IMR-90 (cell line): ENCODE data around the gene POLE4.

Source experiments
- CEBPB ChIP-seq: IDR thresholded peaks from 2 replicates; pipeline ENCODE4 v1.6.1; 2012; ENCODE audit warnings: low read depth, low read length, improper control_type of control experiment
- MAFK ChIP-seq: IDR thresholded peaks from 2 replicates; pipeline ENCODE4 v1.6.1; 2012; ENCODE audit warnings: low read depth, low read length, improper control_type of control experiment
- POLR2A ChIP-seq: IDR thresholded peaks from 2 replicates; pipeline ENCODE4 v1.6.1; 2012; ENCODE audit warnings: mild to moderate bottlenecking, low read depth, low read length
- RAD21 ChIP-seq: IDR thresholded peaks from 2 replicates; pipeline ENCODE4 v1.6.1; 2012; ENCODE audit warnings: low read length, improper control_type of control experiment
- RCOR1 ChIP-seq: IDR thresholded peaks from 2 replicates; pipeline ENCODE4 v1.6.1; 2012; ENCODE audit warnings: mild to moderate bottlenecking, low read length, improper control_type of control experiment; ENCODE audit not compliant: insufficient replicate concordance
- TF ChIP-seq, protein P1 (sequence below): conservative IDR thresholded peaks from 2 replicates; pipeline ENCODE4 v1.5.1; 2012; ENCODE audit warnings: mild to moderate bottlenecking, low read depth, low read length, improper control_type of control experiment

DNA sequence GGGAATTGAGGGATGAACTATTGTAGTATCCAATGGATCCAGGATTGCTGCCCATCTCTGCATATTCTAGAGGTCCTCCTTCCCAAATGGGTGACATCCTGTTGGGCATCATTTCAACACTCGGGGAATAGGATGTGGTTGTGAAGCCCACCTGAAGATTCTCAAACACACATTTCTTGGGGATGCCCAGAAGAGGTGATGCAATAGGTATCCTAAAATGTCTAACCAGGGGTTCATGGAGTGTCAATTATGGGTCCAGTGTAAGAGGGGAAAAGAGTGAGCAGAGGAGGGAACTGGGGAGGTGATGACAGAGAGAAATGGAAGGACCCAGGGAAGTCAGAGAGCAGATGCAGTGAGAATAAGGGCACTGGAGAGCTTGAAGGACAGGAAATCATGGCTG, 52.1 kb downstream of the POLE4 start:
- TF ChIP-seq, protein P1, sequence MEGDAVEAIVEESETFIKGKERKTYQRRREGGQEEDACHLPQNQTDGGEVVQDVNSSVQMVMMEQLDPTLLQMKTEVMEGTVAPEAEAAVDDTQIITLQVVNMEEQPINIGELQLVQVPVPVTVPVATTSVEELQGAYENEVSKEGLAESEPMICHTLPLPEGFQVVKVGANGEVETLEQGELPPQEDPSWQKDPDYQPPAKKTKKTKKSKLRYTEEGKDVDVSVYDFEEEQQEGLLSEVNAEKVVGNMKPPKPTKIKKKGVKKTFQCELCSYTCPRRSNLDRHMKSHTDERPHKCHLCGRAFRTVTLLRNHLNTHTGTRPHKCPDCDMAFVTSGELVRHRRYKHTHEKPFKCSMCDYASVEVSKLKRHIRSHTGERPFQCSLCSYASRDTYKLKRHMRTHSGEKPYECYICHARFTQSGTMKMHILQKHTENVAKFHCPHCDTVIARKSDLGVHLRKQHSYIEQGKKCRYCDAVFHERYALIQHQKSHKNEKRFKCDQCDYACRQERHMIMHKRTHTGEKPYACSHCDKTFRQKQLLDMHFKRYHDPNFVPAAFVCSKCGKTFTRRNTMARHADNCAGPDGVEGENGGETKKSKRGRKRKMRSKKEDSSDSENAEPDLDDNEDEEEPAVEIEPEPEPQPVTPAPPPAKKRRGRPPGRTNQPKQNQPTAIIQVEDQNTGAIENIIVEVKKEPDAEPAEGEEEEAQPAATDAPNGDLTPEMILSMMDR, result no peak
- TF ChIP-seq POLR2A, result no peak
- no peak for TF ChIP-seq RCOR1
- no peak for TF ChIP-seq RAD21
- no peak for TF ChIP-seq MAFK
- TF ChIP-seq CEBPB, result 0 out of 2 replicates have a peak, but pooled peaks have one; percentile 30
